ENCODE results near the gene IGF1R.

DNA sequence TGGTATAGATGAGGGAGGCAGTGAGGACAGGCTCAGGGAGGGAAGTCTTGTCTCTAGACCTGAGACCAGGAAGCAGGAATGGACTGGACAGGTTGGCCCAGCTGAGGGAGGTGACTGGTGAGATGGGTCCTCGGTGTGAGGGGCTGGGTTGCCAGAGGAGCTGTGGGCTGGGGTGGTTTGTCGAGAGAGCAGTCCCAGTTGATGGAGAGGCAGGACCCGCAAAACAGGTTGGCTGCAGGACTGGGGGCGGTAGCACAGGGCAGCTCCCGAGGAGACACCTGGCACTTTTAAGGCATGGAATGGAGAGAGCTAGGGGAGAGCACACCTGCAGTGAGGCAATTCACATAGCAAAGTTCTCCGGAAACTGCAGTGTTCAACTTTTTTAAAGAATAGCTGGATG is 14.7 kb downstream of the IGF1R start:
- TF ChIP-seq, protein P1, sequence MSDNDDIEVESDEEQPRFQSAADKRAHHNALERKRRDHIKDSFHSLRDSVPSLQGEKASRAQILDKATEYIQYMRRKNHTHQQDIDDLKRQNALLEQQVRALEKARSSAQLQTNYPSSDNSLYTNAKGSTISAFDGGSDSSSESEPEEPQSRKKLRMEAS (IDR thresholded peaks at IDR 0.05), result no peak
- 0 out of 2 replicates have a peak, but pooled peaks have one; percentile 57 for TF ChIP-seq TCF12 (IDR thresholded peaks at IDR 0.05; ENCODE audit: low read depth, low read length)
- TF ChIP-seq SIRT6 (IDR thresholded peaks at IDR 0.05; ENCODE audit: low read length), result no peak
- no peak for TF ChIP-seq ZNF274 (IDR thresholded peaks at IDR 0.05; ENCODE audit: borderline replicate concordance, extremely low read depth, low read length)
- TF ChIP-seq, protein P2, sequence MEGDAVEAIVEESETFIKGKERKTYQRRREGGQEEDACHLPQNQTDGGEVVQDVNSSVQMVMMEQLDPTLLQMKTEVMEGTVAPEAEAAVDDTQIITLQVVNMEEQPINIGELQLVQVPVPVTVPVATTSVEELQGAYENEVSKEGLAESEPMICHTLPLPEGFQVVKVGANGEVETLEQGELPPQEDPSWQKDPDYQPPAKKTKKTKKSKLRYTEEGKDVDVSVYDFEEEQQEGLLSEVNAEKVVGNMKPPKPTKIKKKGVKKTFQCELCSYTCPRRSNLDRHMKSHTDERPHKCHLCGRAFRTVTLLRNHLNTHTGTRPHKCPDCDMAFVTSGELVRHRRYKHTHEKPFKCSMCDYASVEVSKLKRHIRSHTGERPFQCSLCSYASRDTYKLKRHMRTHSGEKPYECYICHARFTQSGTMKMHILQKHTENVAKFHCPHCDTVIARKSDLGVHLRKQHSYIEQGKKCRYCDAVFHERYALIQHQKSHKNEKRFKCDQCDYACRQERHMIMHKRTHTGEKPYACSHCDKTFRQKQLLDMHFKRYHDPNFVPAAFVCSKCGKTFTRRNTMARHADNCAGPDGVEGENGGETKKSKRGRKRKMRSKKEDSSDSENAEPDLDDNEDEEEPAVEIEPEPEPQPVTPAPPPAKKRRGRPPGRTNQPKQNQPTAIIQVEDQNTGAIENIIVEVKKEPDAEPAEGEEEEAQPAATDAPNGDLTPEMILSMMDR (IDR thresholded peaks at IDR 0.05; ENCODE audit: control extremely low read depth in 1 of 3, insufficient read depth in 1 of 3, low read depth in 1 of 3, low read length in 3 of 3), result no peak
- TF ChIP-seq EP300 (IDR thresholded peaks at IDR 0.05; ENCODE audit: borderline replicate concordance in 1 of 2, low read depth in 2 of 2, low read length in 2 of 2), result no peak
- no peak for TF ChIP-seq HDAC2 (IDR thresholded peaks at IDR 0.05; ENCODE audit: borderline replicate concordance in 1 of 2, low read depth in 2 of 2, low read length in 2 of 2)
- TF ChIP-seq POLR2AphosphoS5 (IDR thresholded peaks at IDR 0.05; ENCODE audit: low read depth, low read length), result 0 out of 2 replicates have a peak, but pooled peaks have one; percentile 43
- TF ChIP-seq YY1 (IDR thresholded peaks at IDR 0.05; ENCODE audit: low read depth, low read length), result no peak
- no peak for TF ChIP-seq EZH2 (IDR thresholded peaks at IDR 0.05; ENCODE audit: low read depth, low read length, severe bottlenecking)
